ENCODE data around the gene RTP3.
A peak's percentile ranks its signal among the peaks of the same experiment; 100 is the strongest.
"Not testable (repeated sequence)": the region's sequence is repeated elsewhere in the genome, so short reads cannot be mapped to it uniquely, and the experiment has no call there.

Gene RTP3

DNA sequence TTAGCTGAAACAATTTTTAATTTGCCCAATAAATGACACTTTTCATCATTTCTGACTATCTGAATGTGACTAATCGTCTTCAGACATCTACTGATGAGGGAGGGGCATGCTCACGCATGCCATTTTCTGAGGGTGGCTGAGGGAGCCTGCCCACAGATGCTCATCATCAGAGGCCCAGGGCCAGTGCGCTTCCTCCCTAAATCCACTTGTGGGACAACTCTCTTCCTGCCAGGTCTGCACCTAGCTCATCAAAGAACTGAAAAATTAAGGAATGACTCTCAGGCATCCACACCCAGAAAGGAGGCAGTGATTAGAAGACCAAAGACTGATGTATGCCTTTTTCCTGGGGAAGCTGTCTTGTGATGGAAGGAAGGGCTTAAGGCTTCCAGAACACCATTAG is 22.8 kb downstream of the RTP3 start:
- no peak for DNase-seq

DNA sequence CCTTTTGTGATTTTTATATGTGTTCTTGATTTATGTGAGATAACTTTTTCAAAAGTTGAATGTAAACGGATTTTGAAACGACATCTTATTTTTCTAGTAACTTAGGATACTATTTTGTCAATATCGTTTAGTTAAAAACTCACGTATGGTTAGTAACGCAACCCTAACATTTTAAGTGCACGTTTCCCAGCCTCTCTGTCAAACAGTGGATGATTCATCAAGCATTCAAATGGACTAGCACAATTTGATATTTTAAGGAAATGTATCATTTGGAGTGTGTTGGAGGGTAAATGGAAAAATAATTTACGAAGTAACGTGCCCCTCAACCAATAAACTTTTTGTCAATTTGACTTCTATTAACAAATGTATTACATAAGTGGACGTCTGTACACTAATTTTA is 23.3 kb downstream of the RTP3 start:
- DNase-seq: no peak

DNA sequence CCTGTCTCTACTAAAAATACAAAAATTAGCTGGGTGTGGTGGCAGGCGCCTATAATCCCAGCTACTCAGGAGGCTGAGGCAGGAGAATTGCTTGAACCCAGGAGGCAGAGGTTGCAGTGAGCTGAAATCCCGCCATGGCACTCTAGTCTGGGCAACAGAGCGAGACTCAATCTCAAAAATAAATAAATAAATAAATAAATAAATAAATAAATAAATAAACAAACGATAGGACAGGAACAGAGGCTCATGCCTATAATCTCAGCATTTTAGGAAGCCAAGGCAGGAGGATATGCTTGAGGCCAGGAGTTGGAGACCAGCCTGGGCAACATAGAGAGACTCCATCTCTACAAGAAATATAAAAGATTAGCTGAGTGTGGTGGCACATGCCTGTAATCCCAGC is 24.4 kb downstream of the RTP3 start:
- DNase-seq: not testable (repeated sequence)

DNA sequence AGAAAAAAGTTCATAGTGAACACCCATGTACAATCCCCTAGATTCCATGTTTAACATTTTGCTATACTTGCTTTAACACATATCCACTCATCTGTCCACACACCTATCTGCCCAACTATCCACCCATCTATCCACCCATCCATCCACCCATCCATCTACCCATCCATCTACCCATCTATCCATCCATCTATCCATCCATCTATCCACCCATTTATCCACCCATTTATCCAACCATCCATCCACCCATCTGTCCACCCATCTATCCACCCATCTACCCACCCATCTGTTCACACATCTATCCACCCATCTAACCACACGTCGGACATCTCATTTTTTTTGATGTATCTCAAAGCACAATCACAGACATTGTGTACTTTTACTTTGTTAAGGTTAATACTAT is 25.8 kb downstream of the RTP3 start:
- DNase-seq: no peak

DNA sequence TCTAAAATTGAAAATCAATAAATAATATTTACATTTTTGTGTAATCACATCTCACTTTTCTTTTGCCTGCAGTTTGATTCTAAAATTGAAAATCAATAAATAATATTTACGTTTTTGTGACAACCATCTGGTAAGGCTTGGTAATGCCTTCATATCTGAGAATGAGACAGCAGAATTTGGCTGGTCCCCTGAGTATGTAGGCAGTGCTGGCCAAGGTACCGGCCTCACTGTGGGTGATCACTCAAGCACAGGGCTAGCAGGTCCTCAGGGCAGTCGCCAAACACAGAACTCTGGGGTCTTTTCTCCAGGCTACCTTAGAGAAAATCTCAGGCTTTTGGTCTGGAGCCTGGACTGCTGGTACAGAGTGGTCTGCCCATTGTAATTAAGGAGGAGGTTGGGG is 26.2 kb downstream of the RTP3 start:
- no peak for DNase-seq

DNA sequence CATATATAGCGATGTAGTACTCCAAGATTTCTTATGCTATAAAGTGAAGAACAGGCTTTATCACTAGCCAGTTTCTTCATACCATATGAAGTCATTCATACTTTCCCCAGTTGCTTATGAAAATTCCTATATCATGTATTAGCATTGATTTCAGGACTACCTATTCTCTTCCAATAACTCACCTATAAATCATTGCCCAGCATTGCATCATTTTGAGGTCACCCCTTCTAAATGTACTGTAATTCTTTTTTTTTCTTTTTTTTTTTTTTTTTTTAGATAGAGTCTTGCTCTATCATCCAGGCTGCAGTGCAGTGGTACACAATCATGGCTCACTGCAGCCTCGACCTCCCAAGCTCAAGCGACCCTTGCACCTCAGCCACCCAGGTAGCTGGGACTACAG is 27.1 kb downstream of the RTP3 start:
- DNase-seq: no peak

DNA sequence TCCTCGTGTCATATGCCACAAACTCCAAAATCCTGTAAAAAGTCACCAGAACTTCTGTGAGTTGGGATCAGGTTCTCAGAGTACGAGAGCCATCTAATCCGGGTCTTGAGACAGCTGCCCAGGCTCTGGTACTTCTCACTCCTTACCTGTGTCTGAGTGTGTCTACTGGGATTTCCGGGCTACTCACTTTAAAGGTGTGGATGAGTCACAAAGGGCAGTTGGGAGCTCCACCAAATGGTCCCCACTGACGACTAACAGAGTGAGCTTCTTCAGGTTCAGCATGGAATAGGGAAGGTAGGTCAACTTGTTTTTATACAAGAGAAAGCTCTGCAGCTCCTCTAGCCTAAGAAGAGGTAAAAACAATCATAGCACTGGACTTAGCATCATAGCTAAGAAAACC is 29.5 kb downstream of the RTP3 start:
- no peak for DNase-seq

DNA sequence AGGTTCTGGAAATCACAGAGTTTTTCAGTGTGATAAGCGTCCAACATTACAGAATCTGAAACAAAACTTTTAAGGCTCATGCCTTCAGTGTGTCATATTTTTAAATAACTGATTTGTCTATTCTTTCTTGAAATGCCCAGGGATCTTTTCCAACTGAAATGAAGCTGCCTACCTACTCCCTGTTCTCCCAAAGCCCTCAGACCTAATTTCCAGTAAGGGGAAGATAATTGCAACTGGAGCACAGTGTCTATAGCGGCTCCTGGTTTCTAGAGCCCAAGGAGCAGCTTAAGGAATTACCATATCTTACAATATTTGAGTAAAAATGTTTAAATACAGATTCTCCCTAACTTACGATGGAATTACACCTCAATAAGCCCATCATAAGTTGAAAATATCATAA is 35.3 kb downstream of the RTP3 start:
- DNase-seq: no peak

DNA sequence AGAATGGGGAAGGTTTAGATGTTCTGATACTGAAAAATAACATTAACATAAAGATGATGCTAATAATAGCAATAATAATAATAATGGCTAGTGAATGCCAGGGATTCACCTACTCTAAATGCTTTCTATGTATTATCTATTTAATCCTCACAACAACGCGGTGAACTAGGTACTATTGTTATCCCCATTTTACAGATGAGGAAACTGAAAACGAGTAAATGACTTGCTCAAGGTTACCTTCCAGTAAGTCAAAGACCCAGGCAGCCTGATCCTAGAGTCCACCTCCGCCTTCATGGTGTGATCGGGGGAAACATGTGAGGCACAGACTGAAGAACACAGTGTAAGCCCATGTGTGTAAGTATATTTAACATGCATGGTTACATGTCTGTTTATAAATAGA is 38.0 kb downstream of the RTP3 start:
- DNase-seq: no peak

DNA sequence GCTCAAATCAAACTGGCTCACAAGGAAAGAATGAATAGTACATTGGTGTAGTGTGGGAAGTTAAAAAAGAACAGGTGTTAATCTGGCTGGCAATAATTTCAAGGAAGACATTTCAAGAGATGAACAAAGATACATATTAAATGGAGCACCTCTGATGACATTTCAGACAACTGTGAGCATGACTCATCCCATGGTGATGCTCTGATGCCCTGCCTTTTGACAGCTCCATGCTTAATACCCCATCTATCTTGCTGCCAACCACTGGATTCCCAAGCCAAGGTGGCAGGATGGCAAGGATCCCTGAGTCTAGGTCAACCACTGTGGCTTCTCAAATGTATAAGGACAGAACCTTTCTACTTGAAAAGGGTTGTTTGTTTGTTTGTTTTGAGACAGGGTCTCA is 39.0 kb downstream of the RTP3 start:
- DNase-seq: no peak

DNA sequence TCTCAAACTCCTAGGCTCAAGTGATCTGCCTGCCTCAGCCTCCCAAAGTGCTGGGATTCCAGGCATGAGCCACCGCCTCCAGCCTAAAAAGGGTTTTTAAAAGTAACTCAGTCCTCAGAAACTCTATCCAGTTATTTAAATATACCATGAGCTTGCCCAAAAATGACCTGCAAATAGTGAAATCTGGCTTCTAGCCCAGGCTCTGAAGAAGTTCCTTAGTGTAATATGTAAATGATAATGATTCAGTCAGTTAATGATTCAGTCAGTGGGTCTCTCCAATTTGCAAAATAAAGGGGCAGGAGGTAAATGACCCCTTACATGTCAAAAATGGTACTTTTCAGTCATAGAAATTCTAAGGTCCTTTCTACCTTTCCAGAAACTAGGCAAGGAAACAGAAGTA is 39.5 kb downstream of the RTP3 start:
- DNase-seq: no peak

DNA sequence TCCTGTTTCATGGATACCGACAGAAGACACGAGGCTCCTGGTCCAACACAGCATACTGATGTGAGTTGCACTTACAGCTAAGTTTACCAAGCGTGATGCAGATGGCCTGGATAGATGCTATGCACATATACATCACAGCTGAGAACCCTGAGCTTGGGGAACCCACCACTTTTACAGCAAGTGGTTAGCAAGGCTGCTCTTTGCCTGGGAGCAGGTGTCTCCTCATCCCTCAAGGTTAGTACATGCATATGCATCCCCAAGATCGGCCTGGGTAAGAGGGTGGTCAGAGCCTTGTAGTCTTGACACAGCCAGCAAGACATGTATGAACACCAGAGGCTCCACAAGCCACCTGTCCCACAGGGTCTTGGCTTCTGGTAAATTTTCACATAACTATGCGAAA is 40.0 kb downstream of the RTP3 start:
- no peak for DNase-seq

DNA sequence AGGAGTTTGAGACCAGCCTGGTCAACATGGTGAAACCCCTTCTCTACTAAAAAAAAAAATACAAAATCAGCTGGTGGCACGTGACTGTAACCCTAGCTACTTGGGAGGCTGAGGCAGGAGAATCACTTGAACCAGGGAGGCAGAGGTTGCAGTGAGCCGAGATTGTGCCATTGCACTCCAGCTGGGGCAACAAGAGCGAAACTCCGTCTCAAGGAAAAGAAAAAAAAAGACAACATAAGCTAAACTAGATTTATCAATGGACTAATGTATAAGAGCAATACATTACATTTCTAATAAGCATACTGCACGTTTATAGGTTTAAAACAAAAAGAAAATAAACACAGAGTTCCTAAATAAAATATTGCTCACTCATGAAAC is 40.6 kb downstream of the RTP3 start:
- DNase-seq: not testable (repeated sequence)

DNA sequence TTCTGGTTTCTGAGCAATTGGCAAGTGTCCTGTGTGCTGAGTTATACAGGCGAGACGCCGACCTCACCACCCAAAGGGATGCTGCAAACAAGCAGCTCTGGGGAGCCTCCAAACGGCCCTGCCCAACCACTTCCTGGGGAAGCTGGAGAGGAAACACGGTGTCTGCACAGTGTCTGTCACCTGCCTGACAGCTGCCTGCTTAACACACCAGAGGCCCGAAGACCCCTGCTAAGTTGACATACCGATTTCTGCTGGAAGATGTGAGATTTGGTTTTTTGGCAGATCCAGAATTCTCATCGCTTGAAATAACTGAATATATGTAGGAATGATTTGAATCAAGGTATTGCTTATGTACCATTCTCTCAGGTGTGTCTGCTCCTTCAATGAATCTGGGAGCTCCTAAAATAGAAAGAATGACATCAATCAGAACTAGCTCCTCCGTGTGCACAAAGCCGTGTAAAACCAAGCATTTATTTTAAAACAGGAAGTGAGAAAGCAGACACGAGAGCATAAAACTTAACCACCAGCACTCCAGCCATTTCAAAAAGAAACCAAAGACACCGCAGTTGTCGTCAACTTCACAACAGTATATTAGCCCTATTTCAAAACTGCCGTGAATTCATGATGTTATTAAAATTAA is 41.1 kb downstream of the RTP3 start:
- DNase-seq: peak; percentile 76

DNA sequence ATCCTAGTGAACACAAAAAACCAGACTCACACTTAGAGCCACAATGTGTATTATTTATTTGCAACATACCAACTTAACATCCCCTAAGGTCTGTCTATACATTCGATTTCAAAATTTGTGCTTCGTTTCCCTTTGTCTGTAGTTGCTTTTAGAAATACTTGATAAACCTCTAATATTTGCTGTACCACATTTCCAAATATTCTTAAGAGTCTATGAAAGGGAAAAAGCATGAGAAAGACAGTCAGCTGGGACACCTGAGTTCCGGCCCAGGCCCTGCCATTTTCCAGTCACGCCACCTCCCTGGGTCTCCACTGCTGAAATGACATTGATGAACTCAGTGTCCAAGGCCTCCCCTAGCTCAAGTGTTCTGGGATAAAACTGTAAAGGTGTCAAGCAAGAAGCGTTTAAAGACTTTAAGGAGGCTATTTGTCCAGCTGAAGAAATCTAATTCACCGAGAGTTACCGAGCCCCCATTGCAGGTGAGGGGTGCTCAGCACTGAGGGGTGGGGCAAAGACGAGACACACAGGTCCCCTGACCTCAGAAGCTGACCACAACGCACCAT is 41.7 kb downstream of the RTP3 start:
- DNase-seq: no peak

DNA sequence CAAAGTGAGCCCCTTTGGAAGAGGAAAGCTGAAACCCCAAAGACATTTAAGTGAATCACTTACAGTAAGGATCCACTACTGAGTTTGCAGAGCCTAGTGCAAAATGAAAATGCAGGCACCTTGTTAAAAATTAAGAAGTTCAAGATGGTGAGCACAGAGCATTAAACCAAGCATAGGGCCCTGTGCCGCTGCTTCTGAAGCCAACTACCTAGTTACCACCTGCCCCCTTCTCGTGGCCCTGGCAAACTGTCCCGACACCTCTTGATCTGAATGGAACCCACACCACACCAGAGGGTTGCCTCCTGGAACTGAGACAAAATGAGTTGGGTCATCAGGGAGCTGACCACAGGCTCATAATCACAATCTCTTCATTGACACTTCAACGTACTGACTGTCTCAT is 42.8 kb downstream of the RTP3 start:
- DNase-seq: no peak

DNA sequence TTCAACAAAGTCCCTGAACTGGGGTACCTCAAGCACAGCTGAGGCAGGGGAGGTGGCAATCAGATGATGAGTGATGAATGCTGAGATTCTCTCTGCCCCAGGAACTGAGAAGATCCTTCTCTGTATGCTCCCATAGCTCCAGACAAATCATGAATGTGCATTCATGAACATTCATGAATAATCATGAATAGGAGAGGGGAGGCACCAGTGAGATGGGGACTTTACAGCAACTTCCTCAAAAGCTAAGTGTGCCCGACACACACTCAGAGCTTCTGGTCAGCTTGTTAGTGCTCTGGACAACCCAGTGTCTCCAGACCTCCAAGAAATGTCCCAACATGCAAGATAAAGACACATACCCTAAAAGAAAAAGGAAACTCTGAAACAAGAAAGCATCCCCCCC is 44.1 kb downstream of the RTP3 start:
- no peak for DNase-seq

DNA sequence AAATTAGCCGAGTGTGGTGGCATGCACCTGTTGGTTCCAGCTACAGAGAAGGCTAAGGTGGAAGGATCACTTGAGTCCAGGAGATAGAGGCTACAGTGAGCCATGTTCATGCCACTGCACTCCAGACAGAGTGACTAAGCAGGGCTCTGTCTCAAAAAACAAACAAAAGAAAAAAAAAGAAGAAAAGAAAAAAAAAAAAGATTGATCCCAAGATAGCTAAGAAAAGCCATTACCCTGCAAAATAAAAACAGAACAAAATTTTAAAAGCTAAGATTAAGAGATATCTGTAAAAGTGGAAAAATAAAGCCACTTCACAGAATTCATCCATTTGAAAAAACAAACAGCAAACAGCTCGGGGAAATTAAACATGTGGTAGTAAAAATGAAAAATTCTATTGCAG is 44.6 kb downstream of the RTP3 start:
- no peak for DNase-seq

DNA sequence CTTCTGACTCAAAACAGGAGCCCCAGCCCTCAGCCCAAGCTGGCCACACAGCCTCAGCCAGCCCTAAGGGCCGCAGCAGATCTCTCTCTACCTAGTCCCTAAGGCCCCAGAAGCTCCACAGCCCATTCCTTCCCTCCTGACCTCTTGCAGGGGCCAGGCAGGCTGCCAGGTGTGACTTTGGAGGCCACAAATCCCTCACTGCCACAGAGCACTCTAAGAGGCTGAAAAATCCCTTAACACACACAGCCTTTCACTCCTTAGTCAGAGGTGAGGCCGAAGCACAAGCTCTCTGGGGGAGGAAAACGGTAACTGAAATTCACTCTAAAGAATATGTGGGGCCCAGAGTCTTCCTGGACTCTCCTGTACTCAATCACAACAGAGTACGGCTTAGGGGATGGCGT is 45.0 kb downstream of the RTP3 start:
- DNase-seq: no peak

DNA sequence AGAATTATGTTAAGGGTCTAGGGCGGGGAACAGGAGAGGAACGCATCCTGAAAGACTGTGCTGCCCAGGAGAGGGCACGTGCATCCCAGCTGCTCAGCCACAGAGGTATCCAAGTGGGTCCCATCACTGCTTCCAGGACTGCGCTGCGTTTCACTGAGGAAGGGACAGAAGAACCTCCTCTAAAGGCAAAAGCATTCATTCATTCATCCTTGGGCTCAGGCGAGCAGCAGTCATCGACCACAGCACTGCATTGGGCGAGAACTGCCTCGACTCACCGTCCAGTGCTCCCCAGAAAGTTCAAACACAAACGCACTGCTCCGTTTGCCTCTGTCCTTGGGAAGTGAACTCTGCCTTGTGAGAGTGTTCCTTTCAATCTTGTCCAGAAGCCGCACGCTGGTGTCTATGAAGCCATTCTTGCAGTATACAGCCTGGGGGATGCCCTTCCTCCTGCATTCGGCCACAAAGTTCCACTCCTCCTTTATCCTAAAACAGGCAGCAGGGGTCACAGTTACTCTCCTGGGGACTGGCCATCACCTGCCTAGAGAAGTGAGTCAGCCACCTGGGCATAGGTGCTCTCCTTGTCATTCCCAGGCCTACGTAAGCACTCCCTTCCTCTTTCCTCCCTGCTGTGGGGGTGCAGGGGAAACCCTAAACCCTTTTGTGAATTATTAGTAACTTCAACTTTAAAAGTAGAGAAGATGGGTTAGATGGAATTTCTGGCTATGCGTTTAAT is 47.2 kb downstream of the RTP3 start:
- no peak for DNase-seq

DNA sequence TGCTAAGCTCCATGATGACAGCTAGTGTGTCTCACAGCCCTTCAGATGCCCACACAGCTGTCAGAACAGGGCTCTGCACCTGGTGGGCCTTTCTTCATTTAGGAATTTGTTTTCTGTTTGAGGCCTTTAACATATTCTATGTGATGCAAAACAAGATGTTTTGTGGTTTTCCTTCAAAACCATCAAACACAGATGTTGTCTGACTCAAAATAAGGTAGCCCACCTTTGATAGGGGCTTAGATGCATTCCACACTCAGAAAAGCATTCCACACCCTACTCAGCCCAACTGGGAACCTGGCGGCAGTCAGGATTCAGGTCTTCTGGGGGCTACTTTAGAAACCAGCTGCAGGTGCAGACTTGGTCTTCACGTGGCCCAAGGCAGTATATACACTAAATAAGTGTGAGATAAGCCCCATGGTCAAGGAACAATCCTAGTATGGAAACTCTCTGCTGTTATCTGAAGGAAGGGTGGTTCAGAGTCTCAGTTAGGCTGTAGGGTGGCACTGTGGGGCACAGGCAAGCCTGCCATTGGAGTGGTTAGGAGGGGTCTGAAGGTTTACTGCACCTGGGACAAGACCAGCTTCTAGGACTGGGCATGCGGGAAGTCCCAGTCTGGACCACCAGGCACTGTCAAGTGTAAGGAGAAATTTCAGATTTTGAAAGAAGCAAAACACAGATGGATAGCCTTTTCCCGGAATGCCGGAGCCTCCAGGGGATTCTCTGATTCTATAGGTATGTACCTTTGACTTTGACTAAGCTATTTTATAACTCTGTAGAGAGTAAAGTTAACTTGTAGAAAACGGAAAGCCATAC is 48.2 kb downstream of the RTP3 start:
- no peak for DNase-seq

DNA sequence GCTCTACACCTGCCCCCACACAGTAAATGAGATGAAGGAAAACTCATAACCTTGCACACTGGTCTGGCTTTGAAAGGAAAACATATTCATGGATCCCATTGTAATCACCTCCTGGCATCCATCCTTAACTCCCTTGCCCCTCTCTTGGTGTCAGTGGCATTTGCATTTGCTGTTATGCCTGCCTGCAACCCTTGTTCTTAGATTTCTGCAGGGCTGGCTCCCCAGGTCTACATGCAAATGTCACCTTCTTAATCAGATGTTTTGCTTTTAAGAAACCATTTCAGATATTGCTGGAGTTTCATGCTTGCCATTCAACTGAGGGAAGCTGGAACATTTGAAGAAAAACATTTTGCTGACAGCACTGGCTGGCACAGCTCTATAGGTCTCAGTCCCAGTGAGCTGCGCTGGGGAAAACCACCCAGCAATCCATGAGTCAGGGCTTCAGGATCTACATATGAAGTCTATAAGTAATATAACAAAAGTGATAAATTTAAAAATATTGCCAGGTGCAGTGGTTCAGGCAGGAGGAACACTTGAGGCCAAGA is 49.2 kb downstream of the RTP3 start:
- no peak for DNase-seq

DNA sequence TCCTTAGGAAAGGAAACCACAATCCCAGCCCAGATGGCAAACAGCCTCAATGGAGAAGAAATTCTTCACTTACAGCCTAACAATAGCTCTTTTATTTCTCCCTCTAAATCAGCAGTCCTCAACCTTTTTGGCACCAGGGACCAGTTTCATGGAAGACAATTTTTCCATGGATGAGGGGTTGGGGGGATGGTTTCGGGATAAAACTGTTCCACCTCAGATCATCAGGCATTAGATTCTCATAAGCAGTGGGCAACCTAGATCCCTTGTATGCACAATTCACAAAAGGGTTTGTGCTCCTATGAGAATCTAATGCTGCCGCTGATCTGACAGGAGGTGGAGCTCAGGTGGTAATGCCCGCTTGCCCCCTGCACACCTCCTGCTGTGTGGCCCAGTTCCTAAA is 50.8 kb downstream of the RTP3 start:
- DNase-seq: not testable (repeated sequence)
